NCI-H1930 (cell line): ENCODE results near the gene SFRP5.
A peak's percentile ranks its signal among the peaks of the same experiment; 100 is the strongest.

Experiments used
- DNase-seq, 2 experiments: peaks; one replicate each; lab custom pipeline; 2025; lab: John Stamatoyannopoulos, UW

Gene SFRP5

DNA sequence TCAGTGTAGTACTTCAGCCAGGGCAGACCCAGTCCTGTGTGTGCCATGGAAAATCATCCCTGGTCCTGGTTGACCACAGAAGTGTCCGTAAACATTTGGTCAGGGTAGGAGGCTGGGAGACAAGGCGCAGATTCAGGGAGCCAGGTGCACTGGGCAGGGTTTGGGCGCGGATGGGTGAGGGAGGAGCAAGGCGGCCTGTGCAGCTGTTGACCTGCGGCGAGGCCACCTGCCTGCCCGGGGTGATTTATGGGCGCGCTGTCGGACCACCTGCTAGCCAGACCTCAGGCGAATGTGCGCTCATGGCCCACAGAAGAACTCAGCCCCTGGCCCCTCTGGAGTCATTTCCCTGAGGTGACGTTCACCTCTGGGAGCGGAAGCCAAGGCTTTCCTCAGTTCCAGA lies 6.6 kb downstream of the SFRP5 start:
- DNase-seq, result no peak

DNA sequence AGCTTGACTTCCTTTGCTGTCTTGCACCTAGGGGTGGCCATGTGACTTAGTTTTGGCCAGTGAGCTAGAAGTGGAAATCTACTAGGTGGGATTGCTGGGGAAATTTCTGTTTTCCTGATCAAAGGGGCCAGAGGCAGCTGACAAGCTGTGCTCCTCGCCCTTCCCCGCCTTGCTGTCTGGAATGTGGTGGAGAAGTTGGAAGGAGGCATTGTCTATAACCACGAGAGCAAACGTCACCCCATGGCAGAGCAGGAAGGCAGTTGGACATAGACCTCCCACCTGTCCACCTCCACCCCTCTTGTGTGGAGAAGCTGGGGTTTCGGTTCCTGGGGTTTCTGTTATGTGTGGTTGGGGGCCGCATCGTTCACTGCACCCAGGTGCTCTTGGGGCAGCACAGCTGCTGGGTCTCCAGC lies 7.3 kb downstream of the SFRP5 start:
- no peak for DNase-seq

DNA sequence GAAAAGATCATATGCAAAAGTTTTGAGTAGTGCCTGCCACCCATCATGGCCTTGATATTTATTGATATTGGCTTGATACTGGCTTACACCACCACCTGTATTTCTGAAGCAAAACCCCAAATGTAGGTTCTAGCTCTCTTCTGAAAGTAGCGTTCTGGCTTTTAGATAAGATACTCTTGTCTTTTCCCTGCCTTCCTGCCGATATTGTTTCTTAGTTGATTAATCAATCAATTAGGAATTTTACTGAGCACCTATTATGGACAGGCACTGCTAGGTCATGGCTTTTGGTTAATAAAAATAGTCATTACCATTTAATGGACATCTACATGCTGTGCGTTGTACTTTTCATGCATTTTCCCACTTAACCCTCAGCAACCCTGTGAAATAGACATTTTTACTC lies 7.9 kb downstream of the SFRP5 start:
- no peak for DNase-seq

DNA sequence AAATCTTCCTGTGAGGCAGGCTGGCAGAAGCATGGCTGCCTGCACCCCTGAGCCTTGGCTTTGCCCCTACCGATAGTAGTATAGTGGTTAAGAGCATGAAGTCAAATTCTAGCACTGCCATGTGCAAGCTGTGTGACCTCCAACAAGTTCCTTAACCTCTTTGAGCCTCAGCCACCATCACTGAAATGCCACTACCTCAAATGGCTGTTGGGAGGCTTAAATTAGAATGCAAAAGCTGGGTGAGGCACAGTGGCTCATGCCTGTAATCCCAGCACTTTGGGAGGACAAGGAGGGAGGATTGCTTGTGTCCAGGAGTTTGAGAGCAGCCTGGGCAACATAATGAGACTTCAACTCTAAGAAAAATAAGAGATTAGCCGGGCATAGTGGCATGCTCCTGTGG lies 8.4 kb downstream of the SFRP5 start:
- DNase-seq, result no peak

DNA sequence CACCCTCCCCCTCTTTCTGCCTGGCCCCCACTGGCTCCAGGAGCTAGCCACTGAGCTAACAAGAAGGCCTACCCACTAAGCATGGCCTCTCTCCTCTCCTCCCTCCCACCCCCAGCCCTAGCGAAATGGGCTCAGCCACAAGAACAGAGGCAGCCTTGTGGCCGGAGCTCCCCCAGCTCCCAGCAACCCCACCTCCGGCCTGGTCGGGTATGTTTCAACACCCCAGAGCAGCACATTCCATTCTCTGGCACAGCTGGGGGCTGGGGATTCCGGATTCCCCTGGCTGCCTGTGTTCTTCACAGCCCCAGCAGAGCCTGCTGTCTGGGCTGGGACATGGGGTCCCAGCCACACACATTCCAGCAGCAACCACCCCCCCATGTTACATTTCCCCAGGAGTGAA lies 9.0 kb downstream of the SFRP5 start:
- no peak for DNase-seq

DNA sequence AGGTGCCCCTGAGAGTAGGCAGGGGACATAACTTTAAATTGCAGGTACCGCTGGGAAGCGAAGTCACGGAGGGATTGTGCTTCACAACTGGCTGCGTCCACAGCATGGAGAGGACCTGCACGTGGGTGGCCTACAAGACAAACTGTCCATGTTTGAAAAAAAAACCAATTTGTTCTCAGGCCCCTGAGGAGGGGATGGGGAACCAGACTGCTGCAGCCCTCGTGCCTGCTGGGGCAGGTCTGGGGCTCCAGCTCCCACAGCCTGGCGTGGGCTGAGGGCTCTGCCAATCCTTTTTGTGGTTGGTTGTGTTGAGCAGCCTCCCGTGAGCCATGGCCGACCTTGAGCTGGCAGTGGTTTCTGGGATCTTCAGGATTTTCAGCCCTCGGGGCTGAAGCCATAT lies 9.7 kb downstream of the SFRP5 start:
- no peak for DNase-seq

DNA sequence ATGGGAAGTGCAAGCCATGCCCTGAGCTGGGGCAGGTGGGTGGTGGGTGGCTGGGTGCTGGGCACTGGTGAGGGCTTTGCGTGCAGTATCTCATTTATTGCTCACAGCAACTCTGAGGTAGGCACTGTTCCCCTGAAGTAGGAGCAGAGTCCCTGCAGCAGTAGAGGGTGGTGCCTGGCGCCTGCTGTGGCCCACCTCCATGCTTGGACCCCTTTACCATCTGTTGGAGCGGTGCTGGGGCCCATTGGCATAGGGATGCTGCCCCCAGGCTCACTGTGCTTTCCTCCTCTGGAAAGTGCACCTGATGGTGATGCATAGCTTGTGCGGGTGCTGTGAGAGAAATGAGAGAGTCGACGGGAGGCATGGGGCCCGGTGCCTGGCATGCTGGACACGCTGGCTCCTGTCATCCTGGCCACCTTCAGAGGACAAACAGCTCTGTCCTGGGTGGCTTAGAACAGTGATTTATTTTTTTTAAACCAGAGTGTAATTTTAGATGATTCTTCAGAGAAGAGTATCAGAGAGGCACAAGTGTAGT lies 10.4 kb downstream of the SFRP5 start:
- DNase-seq, result no peak

DNA sequence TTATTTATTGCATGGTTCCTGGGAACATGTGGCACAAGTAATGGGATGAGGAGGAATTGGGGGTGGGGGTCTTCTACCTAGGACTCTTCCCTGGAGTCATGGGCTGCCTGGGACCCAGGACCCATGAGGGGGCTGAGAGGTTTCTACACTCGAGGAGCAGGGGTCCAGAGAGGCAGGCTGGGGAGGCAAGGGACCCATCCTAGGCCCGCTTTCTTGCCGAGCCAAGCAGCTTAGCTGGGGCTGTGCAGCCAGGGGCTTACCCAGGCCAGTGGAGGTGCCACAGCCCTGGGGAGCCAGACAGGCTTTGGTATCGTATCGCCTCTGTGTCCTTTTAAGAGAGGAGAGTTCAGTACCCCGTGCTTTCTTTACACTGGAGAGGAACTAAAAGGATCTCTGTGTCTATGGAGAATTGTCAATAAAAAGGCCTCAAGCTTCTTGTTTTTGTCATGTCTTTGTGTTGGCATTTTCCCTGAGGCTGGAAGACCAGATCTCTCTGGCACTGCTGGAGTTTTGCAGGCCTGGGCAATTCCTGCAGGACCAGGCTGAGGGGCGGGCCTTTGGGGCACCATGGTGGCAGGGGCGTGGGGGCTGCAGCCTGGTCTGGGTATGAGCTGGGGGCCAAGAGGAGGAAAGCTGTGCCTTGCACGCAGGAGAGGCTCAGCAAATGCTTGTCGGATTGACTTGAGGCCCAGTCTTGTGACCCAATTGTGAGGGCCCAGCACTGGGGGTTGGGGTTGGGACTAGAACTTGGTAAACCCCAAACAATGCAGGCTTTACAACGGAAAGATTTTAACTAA lies 11.1 kb downstream of the SFRP5 start:
- DNase-seq, result no peak

DNA sequence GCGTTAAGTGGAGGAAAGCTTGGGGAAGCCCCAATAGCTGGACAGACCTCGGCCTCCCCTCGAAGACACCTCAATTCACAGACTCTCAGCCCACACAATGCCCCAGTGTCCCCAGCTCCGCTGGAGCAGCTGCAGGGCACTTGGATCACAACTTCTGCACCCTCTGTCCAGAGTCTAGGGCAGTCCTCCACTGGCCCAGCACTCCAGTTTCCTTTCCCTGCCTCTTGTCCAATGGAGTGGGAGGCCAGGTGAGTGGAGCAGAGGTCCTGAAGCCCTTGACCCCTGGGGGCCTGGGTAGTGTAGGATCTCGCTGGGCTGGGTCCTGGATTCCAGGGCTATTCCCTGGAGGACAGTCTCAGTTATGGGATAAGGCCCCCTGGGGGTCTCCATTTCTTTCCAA lies 11.9 kb downstream of the SFRP5 start:
- DNase-seq, result no peak

DNA sequence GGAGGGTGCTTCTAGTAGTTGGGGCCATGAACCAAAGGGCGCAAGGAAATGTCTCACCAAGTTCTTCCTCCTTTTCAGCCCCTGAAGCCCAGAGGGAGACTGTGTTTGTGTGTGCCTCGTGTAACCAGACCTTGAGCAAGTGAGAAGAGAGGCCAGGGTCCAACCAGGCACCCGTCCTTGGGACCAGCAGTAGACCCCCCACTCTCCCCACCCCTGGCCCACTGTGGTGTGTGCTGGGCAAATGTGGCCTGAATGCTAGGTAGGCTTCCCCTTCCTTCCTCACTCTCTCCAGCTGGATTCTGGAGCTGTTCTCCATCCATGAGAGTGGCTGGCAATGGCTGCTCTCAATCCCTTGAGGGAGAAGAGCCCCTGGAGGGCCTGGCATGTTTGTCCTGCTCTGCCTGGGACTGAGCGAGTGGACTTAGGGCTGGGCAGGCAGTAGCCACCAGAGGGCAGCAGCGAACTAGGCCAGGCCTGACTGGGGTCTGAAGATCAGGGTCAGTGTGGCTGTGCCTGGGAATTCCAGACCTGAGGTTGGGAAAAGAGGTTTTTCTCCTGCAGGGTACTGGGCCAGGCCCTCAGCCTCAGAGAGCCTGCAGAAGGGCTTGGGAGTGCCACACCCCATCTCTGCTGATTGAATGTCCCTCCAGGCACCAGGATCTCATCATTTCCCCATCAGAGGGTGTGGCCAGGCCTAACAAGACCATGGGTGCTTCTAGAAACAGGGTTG lies 12.5 kb downstream of the SFRP5 start:
- peak; percentile 6 to 25 for DNase-seq

DNA sequence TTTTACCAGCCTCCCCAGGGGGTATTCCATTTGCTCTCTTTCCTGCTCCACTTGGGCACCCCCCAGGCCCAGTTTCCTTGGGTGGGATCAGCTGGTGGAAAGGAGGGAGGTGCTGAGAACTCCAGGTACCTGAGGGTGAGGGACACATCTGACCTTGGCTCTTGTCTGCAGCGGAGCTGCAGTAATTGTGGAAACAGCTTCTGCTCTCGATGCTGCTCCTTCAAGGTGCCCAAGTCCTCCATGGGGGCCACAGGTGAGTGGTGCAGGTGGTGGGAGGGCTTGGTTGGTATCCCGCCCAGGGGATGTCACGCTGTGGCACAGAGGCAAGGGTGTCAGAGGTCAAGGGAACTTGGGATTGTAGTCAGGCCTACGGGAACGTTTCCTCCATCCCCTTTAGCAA lies 14.3 kb downstream of the SFRP5 start:
- no peak for DNase-seq

DNA sequence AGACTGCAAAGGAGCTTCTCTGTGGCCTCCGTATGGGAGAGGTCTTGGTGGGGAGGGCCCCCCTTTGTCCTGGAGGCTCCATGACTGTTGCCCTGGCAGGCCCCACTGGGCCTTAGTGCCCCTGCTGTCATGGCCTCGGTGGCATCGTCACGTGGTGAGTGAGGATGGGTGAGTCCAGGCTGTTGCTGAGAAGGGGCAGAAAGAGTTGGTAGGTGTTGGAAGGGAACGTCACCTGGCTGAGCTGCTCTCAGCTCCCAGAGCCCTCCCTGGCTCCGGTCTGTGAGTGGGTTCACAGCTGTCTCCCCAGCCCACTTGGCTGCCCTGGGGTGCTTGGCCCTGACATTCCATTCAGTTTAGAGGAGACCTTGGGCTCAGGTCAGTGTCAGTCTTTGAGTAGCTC lies 16.1 kb downstream of the SFRP5 start:
- DNase-seq, result no peak

DNA sequence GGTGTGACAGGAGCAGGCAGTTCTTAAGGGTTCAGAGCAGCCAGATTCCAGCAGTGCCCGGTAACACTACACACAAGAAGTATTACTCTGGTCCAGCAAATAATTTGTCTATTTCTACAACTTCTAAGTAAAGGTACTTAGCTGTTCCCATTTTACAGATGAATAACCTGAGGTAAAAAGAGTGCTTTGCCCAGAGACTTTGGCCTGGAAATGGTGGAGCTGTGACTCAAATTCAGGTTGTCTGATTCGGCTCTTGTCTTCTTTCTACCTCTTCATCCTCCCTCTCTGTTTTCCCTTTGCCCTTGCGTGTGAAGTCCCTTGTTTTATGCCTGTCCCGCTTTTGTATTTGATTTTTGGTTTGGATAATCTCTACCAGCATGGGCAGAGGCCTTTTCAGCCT lies 17.1 kb downstream of the SFRP5 start:
- DNase-seq, result no peak

DNA sequence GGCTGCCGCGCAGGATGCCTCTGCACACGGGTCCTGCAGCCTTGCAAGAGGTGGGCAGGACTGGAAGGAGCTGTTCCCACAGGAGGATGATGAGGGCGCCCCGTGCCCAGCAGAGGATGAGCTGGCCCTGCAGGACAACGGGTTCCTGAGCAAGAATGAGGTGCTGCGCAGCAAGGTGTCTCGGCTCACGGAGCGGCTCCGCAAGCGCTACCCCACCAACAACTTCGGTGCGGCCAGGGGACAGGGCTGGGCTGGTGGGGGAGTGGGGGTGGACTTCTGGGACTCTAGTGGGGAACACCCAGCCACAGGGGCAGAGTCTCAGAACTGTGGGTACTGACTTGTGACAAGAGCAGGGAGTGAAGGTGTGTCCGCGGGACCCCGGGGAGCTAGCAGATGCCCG lies 18.8 kb downstream of the SFRP5 start:
- no peak for DNase-seq

DNA sequence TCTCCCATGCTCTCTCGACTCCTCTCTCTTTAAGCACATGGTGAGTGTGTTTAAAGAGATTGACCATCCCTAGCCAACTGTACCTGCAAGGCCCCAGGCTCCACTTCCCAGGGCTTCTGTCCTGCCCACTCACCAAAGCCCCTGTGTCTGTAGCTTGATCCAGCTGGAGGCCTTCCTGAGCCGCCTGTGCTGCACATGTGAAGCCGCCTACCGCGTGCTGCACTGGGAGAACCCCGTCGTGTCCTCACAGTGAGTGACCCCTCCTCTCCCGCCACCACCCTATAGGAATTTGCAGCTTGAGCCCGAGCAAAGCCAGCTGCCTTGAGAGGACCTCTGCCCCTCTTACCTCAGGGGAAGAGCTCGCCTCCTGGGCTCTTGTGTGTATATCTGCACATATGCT lies 23.7 kb downstream of the SFRP5 start:
- no peak for DNase-seq

DNA sequence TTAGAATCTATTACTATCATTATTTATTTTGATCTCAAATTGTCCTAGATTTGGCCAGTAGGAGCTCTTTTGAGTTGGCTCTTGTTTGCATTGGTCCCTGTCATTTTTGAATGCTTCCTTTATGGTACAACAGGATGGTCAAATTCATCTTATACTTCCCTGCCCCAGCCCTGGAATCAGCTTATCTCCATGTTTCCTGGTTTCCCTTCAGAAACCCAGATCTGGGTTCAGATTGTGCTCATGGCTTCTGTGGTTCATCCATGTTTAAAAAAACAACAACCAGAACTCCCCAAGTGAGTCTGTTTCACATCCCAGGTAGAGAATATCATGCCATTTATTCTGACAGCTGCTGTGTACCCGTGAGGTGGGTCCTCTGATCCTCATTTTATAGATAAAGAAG lies 24.2 kb downstream of the SFRP5 start:
- DNase-seq, result no peak

DNA sequence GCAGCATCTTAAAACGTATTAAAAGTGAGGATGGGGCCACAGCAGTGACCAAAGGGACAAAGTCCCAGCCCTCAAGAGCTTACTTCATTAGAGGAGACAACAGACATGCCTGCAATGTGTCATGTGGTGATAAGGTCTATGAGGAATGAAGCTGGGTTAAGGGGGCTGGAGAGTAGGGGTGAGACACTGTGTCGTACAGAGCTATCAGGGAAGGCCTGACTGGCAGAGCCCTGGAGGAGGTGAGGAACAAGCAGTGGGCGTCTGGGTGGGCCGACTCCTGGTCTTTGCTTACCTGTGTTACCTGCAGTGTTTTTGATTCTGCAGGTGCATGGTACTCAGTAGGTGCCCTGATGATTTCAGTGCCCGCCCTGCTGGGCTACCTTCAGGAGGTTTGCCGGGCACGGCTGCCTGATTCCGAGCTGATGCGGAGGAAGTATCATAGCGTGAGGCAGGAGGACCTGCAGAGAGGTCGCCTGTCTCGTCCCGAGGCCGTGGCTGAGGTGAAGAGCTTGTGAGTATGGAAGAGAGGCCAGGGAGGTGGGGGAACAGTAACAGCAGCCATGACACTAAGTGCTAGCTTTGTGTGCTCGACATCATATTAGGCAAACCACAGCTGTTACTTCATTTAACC lies 27.3 kb downstream of the SFRP5 start:
- no peak for DNase-seq

DNA sequence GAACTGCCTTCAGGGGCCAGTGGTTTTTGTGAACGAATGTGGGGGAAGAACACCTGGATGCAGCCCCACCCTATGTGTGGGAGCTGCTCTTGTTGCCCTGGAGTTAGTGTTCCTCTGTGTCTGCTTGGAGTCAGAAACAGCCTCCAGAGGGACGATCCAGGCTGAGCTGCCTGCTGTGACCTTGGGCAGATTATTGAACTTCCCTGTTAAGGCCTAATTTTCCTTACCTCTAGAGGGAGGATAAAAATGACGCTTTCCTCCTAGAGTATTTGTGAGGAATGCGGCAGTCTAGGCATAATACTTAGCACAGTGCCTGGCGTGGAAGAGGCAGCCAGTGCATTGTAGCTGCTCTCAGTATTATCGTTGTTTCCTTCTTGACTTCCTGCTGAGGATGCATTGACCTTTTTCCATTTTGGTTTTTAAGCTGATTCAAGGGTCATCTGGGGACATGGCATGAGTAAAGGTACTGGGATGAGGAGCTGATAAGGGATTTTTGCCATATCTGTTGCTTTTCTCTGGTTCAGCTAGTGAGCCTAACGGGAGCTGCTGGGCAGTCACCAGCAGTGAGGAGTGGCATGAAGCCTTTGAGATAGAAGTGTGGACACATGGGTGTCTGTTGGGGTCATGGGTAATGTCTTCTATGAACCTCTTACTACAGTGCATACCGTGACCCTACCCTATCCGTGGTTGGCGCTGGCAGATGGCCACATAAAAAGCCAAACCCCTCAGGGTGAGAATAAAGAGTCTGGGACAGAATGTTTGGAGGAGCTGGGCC lies 28.4 kb downstream of the SFRP5 start:
- DNase-seq, result no peak

DNA sequence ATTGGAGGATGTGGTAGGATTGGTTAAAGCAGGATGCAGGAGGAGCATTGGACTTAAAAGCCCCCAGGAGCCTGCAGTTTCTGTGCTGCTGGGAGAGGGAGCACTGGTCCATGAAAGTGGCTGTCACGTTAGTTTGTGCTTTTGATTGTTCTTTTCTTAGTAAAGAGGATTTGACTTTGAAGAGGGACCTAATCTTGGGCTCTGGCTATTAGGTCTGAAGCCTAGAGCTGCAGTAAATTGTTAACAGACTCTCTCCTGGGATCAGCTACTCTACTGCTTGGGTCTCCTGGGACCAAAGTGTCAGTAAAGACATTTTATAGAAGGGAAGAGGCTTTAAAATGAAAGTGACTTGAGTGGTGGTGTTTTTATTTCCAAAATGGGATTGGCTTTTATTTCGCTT lies 31.2 kb downstream of the SFRP5 start:
- DNase-seq, result no peak

DNA sequence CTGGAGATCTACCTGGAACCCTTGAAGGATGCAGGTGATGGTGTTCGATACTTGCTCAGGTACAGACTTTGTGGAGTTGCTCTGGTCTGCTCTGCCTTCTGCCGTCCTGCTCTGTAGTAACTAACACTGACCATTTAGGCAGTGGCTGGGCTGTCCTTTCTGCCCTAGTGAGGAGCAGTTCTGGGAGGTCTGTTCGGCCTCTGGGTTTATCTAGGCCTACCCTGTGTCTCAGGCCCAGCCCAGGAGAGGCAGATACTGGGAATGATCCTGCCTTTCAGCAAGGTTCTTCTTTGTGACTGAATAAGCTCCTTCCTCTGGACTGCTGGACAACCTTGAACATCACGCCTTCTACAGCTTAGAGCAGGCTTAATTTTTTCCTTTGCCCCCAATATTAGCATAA lies 33.2 kb downstream of the SFRP5 start:
- DNase-seq, result no peak

DNA sequence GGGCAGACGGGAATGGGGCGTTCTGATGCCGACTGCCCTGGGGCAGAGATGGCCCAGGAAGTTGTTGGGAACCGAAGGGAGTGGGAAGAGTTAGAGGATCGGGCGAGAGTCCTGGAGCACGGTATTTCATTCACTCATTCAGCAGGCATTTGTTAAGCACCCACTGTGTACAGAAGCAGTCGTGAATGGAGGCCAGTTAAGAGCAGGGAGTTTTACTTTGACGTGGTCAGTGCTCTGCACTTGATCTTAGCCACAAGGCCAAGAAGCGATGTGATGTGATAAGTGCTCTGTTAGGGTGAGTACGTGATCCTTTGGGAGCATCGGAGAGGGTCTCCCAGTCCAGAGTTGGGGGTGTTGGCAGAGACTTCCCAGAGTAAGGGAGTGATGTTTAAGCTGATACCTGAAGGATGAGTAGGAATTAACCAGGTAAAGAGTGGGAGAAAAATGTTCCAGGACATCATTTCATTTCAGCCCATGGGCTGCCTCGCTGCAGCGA lies 34.0 kb downstream of the SFRP5 start:
- DNase-seq, result no peak
